GM18870 (cell line): ENCODE data around the gene LMO7.
A peak's percentile ranks its signal among the peaks of the same experiment; 100 is the strongest.

Experiments
- ATAC-seq: cut with Tn5 transposase; IDR thresholded peaks from one replicate; pipeline ENCODE4 v1.9.1; 2021; ENCODE audit warnings: moderate library complexity; ENCODE audit not compliant: unreplicated experiment

The LMO7 gene

GRCh38 chr13:75797239-75797638, 161.1 kb downstream of the LMO7 start:
- ATAC-seq, result no peak

- ATAC-seq, result no peak
Observed at GRCh38 chr13:75797719-75798118, 161.6 kb downstream of the LMO7 start.

- ATAC-seq, result no peak
Observed at GRCh38 chr13:75798353-75799255, 162.5 kb downstream of the LMO7 start.

- no peak for ATAC-seq
Observed at GRCh38 chr13:75800545-75800944, 164.4 kb downstream of the LMO7 start.

GRCh38 chr13:75801388-75801945, 165.3 kb downstream of the LMO7 start:
- no peak for ATAC-seq

GRCh38 chr13:75802161-75802560, 166.0 kb downstream of the LMO7 start:
- ATAC-seq, result no peak

- ATAC-seq, result peak; percentile 76
Observed at GRCh38 chr13:75803164-75803611, 167.1 kb downstream of the LMO7 start.

- ATAC-seq, result no peak
Observed at GRCh38 chr13:75804054-75804453, 167.9 kb downstream of the LMO7 start.

- ATAC-seq, result no peak
Observed at GRCh38 chr13:75804605-75805004, 168.5 kb downstream of the LMO7 start.

GRCh38 chr13:75806117-75806516, 170.0 kb downstream of the LMO7 start:
- ATAC-seq, result no peak

- no peak for ATAC-seq
Observed at GRCh38 chr13:75811361-75811760, 175.2 kb downstream of the LMO7 start.

GRCh38 chr13:75811841-75812240, 175.7 kb downstream of the LMO7 start:
- no peak for ATAC-seq

- no peak for ATAC-seq
Observed at GRCh38 chr13:75812751-75813181, 176.6 kb downstream of the LMO7 start.

GRCh38 chr13:75813323-75813722, 177.2 kb downstream of the LMO7 start:
- ATAC-seq, result no peak

GRCh38 chr13:75818179-75818967, 182.2 kb downstream of the LMO7 start:
- ATAC-seq, result no peak

GRCh38 chr13:75818968-75819225, 182.8 kb downstream of the LMO7 start:
- ATAC-seq, result no peak

- no peak for ATAC-seq
Observed at GRCh38 chr13:75825161-75825560, 189.0 kb downstream of the LMO7 start.

- peak; percentile 41 for ATAC-seq
Observed at GRCh38 chr13:75825594-75825993, 189.5 kb downstream of the LMO7 start.

GRCh38 chr13:75826391-75826790, 190.3 kb downstream of the LMO7 start:
- no peak for ATAC-seq

- ATAC-seq, result no peak
Observed at GRCh38 chr13:75829830-75830229, 193.7 kb downstream of the LMO7 start.

- no peak for ATAC-seq
Observed at GRCh38 chr13:75830842-75831241, 194.7 kb downstream of the LMO7 start.

- no peak for ATAC-seq
Observed at GRCh38 chr13:75831389-75831788, 195.3 kb downstream of the LMO7 start.
